Endometrium (tissue), 2 donors: ENCODE data around the gene IL6R.

ENCODE experiments used
- FAIRE-seq: peaks from 2 replicates; lab custom pipeline; 2012; peaks lifted over from hg19 to GRCh38; lab: Jason Lieb, UNC
- donor health status: control.
- donor health status: control.

Gene IL6R

DNA sequence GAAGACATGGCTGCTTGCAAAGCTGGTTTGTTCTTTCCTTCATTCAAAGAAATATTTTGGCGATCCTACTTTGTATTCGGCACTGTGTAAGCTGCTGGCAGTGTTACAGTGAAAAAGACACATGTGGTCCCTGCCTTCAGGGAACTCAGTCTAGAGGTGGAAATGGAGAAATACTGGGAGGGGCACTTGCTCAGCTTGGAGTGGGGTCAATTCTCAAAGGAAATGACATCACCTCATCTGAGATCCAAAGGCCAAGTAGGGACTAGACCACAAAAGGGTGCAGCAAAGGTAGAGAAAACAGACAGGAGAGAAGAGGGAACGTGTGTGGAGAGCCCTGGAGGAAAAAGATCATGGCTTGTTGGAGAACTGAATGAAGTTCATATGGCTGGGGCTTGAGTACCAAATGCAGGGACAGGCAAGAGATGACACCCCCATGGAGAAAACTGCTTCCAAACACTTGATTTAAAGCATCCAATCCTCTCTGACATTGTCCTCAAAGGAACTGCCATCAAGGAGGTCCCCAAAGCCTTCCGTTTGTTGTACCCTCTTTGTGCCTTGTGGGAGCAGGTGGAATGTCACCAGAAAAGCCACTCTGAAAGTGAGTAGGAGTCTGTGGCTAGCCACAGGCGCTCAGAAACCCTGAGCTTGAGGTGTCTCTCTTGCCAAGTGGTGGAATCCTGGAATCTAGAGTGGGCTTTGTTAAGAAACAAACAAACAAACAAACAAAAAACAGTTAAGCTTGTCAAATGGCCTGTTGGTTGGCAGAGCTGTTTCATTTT, 48.6 kb downstream of the IL6R start:
- FAIRE-seq: no peak

DNA sequence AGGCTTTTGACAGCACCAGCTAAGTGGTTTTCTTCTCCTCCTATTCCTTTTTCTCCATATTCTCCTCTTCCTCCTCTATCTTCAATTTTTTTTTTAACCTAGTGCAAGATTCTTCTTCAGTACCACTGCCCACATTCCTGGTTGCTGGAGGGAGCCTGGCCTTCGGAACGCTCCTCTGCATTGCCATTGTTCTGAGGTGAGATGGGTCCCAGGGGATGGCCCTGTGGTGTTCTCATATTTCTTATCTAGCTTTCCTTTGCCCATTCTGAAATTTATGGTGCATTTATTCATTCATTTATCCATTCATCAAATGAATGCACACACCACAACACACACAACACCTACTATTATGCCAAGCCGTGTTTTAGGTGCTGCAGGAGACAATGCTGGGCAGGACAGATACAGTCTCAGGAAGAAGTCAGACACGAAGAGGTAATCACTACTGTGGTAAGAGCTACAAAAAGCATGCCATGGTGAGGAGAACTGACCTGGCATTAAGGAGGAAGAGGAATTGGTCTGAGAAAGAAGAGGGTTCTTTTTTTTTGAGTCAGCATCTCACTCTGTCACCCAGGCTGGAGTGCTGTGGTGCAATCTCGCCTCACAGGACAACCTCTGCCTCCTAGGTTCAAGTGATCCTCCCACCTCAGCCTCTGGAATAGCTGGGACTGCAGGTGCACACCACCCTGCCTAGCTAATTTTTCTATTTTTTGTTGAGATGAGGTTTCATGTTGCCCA, 49.4 kb downstream of the IL6R start:
- FAIRE-seq: no peak

DNA sequence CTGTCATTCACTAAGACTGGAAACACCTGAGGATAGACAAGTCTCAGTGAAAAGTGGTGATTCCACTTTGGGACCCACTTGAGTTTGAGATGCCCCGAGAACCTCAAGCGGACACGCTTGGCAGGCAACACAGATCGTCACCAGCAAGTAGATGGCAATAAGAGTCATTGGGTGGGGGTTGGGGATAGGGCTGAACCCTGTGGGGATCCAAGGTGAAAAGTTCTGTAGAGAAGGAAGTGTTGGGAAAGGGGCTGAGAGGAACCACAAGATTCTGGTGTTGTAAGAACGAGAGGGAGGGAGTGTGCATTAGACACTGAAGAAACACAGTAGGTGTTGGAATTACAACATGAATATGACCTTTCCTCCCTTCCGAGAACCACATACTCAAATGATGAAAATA, 51.5 kb downstream of the IL6R start:
- no peak for FAIRE-seq

DNA sequence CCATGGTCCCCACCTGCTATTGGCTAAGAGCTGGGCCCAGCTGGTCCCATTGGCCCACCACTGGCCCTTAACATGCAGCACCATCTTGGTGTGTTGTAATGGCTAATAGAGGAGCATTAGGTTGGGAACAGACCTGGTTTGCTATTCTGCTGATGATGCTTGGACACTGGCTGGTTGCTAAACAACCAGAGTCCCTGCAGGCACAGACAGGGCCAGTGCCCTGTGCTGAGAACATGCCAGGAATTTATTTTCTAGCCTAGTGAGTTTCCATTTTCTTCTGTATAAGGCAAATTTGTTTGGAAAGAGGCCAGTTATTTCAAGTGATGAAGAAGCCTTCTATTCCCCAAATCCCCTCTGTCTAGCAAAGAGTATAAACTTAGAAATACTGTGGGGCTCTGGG, 53.9 kb downstream of the IL6R start:
- FAIRE-seq: no peak

DNA sequence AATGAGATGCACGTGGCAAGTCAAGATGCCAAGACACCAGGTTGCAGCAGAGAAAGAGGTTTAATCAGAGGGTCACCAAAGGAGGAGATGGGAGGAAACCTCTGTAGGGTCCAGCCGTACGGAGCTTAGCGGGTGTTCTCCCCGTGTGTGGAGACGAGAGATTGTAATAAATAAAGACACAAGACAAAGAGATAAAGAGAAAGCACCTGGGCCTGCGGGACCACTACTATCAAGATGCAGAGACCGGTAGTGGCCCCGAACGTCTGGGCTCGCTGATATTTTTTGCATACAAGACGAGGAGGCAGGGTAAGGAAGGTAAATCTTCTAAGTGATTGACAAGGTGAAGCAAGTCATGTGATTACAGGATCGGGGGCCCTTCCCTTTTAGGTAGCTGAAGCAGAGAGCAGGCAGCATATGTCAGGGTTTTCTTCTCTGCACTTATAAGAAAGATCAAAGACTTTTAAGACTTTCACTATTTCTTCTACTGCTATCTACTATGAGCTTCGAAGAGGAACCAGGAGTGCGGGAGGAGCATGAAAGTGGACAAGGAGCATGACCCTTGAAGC, 55.6 kb downstream of the IL6R start:
- FAIRE-seq: no peak

DNA sequence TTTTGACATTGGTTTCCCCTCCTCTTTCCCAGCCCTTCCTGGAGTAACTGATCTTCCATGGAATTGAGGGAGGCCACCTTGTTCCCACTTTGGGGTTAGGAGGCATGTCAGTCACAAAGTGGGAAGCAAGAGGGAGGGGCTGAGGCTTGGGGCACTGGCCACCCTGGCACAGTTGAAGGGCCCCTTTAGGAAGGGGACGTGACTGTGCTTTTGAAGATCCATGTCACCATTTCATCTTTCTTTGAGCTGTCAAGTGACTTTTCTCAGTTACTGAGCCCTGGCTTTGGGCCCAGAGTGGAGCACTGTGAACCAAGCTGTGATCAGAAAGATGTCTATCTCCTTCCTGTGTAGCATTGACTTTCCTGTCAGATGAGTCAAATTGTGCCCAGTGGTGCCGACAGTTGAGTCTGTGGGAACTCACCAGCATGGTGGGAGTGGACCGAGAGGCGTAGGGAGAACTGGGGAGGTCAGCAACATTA, 58.4 kb downstream of the IL6R start:
- no peak for FAIRE-seq

DNA sequence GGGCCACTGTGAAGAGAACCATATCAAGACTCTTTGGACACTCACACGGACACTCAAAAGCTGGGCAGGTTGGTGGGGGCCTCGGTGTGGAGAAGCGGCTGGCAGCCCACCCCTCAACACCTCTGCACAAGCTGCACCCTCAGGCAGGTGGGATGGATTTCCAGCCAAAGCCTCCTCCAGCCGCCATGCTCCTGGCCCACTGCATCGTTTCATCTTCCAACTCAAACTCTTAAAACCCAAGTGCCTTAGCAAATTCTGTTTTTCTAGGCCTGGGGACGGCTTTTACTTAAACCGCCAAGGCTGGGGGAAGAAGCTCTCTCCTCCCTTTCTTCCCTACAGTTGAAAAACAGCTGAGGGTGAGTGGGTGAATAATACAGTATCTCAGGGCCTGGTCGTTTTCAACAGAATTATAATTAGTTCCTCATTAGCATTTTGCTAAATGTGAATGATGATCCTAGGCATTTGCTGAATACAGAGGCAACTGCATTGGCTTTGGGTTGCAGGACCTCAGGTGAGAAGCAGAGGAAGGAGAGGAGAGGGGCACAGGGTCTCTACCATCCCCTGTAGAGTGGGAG, 60.6 kb downstream of the IL6R start:
- no peak for FAIRE-seq

DNA sequence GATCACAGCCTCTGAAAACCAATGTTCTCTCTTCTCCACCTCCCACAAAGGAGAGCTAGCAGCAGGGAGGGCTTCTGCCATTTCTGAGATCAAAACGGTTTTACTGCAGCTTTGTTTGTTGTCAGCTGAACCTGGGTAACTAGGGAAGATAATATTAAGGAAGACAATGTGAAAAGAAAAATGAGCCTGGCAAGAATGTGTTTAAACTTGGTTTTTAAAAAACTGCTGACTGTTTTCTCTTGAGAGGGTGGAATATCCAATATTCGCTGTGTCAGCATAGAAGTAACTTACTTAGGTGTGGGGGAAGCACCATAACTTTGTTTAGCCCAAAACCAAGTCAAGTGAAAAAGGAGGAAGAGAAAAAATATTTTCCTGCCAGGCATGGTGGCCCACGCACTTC, 61.1 kb downstream of the IL6R start:
- no peak for FAIRE-seq

DNA sequence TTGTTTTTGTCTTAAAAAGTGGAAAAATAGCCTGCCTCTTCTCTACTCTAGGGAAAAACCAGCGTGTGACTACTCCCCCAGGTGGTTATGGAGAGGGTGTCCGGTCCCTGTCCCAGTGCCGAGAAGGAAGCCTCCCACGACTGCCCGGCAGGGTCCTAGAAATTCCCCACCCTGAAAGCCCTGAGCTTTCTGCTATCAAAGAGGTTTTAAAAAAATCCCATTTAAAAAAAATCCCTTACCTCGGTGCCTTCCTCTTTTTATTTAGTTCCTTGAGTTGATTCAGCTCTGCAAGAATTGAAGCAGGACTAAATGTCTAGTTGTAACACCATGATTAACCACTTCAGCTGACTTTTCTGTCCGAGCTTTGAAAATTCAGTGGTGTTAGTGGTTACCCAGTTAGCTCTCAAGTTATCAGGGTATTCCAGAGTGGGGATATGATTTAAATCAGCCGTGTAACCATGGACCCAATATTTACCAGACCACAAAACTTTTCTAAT, 61.8 kb downstream of the IL6R start:
- FAIRE-seq: no peak

DNA sequence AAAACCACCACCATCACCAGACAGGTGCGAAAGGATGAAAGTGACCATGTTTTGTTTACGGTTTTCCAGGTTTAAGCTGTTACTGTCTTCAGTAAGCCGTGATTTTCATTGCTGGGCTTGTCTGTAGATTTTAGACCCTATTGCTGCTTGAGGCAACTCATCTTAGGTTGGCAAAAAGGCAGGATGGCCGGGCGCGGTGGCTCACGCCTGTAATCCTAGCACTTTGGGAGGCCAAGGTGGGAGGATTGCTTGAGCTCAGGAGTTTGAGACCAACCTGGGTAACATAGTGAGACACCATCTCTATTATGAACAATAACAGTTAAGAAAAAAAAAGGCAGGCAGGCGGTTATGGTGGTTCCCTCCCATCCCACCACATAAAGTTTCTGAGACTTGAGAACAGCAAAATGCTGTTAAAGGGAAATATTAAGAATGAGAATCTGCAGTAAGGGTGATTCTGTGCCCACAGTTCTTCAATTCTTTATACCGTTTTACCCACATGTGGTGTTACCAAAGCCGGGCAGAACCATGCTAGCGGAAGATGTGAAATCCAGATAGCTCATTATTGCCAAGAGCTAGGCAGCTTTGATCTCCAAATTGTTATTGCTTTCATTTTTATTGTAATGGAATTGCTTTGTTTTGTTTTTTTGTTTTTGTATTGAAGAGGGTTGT, 62.4 kb downstream of the IL6R start:
- FAIRE-seq: no peak

DNA sequence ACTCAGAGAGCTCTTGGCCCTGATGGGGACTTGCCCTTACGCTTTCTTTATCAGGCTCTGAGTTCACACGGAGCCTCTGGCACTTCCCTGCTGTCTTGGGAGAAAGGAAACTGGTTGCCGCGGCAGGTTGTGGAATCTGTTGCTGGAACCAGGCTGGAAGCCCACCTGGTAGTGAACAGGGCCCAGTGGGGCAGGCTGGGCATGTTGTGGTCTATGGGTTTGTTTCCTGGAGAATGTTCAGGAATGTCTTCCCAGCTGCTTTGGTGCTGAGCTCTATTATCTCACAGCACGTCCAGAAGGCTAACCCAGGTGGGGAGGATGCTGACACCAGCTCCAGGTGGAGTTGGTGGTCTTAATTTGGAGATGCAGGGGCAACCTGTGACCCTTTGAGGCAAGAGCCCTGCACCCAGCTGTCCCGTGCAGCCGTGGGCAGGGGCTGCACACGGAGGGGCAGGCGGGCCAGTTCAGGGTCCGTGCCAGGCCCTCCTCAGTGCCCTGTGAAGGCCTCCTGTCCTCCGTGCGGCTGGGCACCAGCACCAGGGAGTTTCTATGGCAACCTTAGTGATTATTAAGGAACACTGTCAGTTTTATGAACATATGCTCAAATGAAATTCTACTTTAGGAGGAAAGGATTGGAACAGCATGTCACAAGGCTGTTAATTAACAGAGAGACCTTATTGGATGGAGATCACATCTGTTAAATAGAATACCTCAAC, 63.5 kb downstream of the IL6R start:
- FAIRE-seq: no peak

DNA sequence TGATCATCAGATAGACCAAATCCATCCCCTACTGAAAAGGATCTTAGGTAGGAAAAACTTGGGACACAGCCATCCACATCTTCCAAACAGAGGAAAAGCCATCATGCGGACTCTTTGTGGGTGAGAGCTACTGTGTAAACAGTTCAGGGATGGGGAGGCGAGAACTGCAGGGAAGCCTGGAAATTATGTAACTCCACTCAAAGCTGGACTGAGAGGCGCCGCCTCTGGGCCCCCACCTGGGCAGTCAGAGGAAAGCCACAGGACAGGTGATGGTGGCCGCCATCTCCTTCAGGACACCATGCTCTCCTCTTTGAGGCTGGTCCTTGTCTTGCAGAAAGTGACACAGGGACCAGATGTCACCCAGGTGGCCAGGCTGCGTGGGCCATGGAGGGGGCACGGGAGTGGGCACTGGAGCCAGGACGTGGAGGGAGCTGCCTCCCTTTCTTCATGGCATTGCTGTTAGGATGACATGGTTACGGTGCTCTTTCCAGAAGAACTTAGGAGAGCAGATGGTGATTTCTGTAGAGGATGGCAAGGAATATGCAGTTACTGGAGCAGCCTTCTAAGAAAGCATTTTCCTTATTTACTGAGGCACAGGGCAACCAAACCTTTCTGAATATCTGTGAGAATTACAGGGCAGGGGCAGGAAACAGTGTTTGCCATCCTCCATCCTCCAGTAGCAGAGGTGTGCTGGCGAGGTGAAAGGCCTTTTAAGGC, 64.9 kb downstream of the IL6R start:
- FAIRE-seq: no peak

DNA sequence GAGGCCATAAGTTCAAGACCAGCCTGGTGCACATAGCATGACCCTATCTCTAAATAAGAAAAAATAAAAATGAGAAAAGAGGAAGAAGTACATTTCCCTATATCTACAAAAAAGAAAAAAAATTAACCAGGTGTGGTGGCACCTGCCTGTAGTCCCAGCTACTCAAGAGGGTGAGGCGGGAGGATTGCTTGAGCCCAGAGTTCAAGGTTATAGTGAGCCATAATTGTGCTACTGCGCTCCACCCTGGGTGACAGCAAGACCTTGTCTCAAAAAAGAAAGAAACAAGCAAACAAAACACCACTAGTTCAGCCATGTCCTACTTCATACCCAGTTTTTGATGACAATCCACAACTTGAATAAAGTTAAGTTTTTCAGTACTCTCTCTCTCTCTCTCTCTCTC, 66.2 kb downstream of the IL6R start:
- FAIRE-seq: no peak

DNA sequence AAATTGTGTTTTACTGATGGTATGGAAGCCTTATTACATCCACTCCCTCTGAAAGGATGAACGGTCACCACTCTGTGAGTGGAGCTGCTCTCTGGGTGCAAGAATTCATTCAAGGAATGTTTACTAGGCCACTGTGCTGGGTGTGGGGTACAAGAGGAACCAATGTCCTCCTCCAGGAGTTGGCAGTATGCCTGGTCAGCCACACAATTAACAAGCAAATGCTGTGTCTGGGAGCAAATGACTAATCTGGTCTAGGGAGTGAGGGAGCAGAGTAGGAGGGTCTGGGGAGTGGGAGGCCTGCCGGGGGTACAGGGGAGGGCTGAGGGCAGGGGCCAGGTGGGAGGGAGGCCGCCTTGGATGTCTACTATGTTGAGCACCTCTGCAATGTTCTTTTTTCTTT, 69.7 kb downstream of the IL6R start:
- no peak for FAIRE-seq

DNA sequence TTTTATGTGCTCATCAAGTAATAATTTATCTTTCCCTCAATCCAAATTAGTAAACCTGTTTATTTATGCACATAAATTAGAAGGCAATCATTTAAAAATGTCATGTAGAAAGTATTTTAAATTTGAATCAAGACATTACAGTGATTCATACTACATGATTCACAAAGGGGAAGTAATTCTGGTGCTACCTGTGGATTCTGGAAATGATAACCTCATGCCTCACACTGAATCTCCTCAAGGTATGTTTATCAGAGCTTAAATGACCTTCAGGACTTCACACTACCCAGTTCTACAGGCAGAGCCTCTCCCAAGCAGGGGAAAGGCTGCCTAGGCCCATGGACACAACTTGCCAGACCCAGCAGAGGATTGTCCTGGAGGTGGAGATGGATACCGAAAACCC, 71.6 kb downstream of the IL6R start:
- FAIRE-seq: no peak

DNA sequence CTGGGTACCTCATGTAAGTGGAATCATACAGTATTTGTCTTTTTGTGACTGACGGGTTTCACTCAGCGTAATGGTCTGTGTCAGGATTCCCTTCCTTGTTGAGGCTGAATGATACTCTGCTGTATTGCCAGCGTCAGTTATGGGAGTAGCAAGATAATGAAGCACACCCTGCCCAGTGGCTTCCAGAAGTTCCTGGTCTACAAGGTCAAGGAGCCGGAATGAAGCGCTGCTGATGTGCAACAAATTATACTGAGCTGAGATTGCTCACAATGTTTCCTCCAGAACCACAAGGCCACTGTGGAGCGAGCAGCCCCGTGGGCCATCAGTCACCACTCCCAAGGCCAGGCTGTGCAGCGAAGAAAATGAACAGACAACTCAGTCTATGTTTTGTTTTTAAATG, 72.9 kb downstream of the IL6R start:
- FAIRE-seq: no peak

DNA sequence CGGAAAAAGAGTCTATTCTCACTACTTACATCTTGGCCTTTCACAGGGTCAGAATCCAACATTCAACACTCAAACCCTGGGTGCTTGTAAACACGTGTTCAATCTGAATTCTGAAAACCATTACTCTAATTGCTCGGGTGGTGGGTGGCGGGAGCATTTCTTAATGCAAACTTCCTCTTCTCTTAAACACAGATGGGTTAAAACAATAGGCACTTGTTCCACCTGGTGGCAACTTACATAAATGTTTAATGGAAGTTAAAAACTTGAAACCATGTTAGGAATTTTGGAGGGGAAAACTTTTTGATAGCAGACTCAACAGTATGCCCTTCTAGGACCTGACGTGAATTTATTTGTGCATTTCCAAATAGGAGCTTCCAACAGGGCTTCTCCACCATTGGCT, 73.5 kb downstream of the IL6R start:
- no peak for FAIRE-seq

DNA sequence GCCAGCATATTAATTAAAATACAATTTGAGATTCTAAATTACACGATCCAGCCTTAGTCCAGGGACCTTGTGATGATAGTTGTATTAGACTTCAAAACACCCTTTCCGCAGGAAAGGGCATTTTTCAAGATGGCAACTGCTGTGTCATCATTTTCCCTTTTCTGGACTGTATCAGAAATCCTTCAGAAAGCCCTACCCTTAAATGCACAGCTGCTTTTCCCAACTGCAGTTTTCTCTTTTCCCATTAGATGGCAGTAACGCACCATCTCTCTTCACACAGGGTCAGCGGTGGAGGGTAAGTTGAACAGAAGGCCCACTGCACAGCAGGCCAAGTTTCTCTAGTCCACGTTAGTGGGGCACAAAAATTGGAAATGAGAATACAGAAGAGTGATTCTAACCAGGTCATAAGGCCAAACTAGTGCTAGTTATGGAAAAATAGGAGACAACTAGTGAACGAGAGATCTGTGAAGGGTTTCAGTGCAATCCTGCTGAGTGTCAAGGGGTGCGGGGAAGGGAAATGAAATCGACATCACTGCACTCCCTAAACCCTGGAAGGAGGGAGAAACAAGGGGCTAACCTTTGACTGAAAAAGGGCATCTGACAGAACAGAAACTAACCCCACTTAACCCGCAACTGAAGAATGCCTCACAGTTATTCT, 74.8 kb downstream of the IL6R start:
- FAIRE-seq: no peak

DNA sequence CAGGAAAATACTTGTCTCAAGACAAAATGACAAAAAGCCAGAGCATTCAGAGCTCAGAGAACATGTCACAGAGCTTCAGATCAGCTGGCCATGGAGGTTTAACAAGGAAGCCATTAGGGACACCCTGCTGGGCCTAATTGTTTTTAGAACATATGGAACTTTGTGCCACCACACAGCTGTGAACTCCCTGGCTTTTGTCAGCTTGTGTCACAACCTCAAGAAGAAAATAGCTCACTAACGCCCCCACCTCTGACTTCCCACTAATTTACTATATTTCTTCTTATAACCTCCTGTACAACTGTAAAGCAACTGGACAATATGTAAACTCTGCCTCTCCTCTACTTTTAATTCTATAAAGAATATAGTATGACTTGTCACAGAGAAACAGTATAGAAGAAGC, 75.9 kb downstream of the IL6R start:
- FAIRE-seq: no peak
